Peyer's patch (tissue), 4 donors: ENCODE results near the gene GPR37L1. TPM values are rescaled to one million over a fixed set of nuclear protein-coding genes. Genes with fewer than 3 reads are reported as not detected.

Experiments
- DNase-seq, 3 donors: peaks; one replicate each; pipeline ENCODE4 v3.0.0-alpha.2; 2017 to 2019
- H3K27ac ChIP-seq, 4 donors: fragments of 200-600 bp; sonication (generic); one replicate each; pipeline ENCODE4 v1.5.1; 2016 to 2019
- H3K27me3 ChIP-seq, 2 donors: fragments of 200-600 bp; sonication (generic); one replicate each; pipeline ENCODE4 v1.5.1; 2019
- H3K36me3 ChIP-seq, 3 donors: fragments of 200-600 bp; sonication (generic); one replicate each; pipeline ENCODE4 v1.5.1; 2016 to 2019
- H3K4me1 ChIP-seq, 4 donors: fragments of 200-600 bp; sonication (generic); one replicate each; pipeline ENCODE4 v1.5.1; 2016 to 2019
- H3K4me3 ChIP-seq, 4 donors: fragments of 200-600 bp; sonication (generic); 1 replicate in 3 of 4; 2 replicates in 1 of 4; pipeline ENCODE4 v1.5.1; 2016 to 2019; ENCODE audit warnings: mild to moderate bottlenecking in 1 of 4
- H3K9me3 ChIP-seq, 4 donors: fragments of 200-600 bp; sonication (generic); one replicate each; pipeline ENCODE4 v1.5.1; 2016 to 2019; ENCODE audit warnings: mild to moderate bottlenecking in 1 of 4
- POLR2A ChIP-seq, 2 donors: fragments of 450-650 bp; IDR thresholded peaks; one replicate each; pipeline ENCODE4 v1.5.1; 2017; ENCODE audit warnings: antibody characterized with exemption in 2 of 2, mild to moderate bottlenecking in 2 of 2, moderate library complexity in 2 of 2
- total RNA-seq, 4 donors: library from RNA; depleted of rRNA; stranded (reverse); fragments of >200 nt; gene quantifications; one replicate each; pipeline ENCODE4 v1.1.0, GENCODE V29; 2016
- TF ChIP-seq, protein P1 (sequence below), 6 experiments: fragments of 450-650 bp in 4 of 6; fragments of 200-600 bp in 2 of 6; sonication (generic) in 1 of 6; IDR thresholded peaks; one replicate each; pipeline ENCODE4 v1.5.1; 2017 to 2019; ENCODE audit warnings: antibody characterized with exemption in 6 of 6, mild to moderate bottlenecking in 3 of 6, moderate library complexity in 1 of 6

The GPR37L1 gene
- total RNA-seq, 4 donors from 2014 or later = 0.18 to 0.95 (median 0.27) TPM; not detected in 1

DNA sequence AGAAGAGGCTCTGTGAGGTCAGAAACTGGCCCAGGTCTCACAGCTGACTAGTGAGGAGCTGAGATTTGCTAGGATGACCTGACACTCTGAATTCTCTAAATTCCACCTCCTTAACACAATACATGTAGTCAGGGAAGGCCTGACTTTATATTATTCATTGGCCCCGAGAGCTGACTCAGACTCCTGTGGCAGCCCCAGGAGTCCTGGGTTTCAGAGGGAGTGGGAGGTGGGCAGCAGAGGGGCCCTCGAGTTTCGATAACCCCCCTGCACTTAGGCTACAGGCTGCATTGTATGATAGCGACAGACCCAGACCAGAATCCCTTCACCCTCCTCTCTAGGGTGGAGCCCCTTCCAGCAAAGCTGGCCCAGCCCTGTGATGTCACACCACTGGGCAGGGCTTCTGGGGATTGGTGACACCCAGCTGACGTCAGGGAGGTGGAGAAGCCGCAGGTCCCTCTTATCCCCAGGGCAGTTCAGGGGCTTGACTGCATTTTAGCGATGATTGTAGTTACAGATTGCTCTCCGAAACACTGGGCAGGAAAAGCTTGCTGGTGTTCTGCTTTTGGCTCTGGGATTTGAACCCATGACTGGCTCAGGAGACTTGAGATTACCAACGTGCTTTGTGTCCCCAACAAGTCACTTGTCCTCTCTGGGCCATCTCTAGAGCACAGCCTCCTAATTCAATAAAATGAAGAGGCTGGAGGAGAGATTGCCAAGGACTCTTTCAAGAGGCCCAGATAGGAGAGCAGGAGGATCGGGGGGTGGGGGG is 17.0 kb upstream of the GPR37L1 start:
- no peak overlapping the region for H3K4me3 ChIP-seq
- peak in 2 of 3 donors; percentile 90 to 91 for DNase-seq
- no peaks in the 10 kb centered on the region for H3K36me3 ChIP-seq
- H3K27me3 ChIP-seq = no peaks in the 10 kb centered on the region
- H3K4me1 ChIP-seq = peaks cover 0 to 34% (median 2%) of the 10 kb centered on the region in 4 donors
- no peaks in the 10 kb centered on the region for H3K9me3 ChIP-seq
- H3K27ac ChIP-seq = peak overlapping the region in 3 of 4 donors; percentile 88 to 98 (median 95)
- TF ChIP-seq, protein P1, sequence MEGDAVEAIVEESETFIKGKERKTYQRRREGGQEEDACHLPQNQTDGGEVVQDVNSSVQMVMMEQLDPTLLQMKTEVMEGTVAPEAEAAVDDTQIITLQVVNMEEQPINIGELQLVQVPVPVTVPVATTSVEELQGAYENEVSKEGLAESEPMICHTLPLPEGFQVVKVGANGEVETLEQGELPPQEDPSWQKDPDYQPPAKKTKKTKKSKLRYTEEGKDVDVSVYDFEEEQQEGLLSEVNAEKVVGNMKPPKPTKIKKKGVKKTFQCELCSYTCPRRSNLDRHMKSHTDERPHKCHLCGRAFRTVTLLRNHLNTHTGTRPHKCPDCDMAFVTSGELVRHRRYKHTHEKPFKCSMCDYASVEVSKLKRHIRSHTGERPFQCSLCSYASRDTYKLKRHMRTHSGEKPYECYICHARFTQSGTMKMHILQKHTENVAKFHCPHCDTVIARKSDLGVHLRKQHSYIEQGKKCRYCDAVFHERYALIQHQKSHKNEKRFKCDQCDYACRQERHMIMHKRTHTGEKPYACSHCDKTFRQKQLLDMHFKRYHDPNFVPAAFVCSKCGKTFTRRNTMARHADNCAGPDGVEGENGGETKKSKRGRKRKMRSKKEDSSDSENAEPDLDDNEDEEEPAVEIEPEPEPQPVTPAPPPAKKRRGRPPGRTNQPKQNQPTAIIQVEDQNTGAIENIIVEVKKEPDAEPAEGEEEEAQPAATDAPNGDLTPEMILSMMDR (IDR thresholded peaks at IDR 0.05) = no peak
- TF ChIP-seq POLR2A (IDR thresholded peaks at IDR 0.05) = peak; percentile 10 to 82

DNA sequence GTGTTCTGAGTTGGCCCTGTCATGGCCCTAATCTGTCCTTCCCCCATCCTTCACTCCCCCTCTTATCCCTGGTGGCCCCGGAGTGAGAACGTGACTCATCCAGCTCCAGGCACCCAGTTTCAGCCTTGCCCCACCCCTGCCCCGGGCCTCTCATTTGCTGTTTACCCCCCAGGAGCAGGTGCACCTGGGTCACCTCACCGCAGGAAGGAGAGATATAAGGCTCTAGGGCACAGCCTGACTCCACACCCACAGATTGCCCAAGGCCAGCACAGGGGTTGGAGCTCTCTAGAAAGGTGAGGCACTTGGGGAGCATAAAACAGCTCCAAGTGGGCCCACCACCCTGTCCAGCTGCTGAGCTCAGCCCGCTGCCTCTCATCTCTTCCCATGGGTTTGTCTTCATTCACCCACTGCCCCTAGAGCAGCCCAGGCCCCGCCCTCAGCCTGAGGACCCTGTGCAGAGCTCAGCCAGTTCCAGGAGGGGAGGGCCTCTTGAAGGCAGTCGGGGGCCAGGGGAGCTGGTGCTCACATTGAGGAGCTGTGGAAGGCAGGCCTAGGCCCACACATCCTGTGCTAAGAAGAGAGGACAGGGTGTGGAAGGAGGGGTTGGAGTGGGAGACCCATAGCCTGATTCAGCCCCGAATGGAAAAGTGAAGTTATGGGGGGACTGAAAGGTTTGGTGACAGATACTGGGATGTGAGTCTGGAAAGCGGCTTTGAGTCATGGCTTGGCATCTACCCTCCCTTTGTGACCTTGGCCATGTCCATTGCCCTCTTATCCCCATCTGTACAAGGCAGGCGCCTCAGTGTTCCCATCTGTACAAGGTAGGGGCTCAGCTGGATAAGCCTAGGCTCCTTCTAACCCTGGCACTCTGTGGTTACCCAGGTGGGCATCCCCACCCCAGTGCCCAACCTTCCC is 16.1 kb upstream of the GPR37L1 start:
- no peak overlapping the region for H3K4me3 ChIP-seq
- H3K27ac ChIP-seq = peak overlapping the region in 3 of 4 donors; percentile 88 to 98 (median 95)
- TF ChIP-seq POLR2A (IDR thresholded peaks at IDR 0.05) = peak; percentile 83 to 89
- TF ChIP-seq, protein P1 (IDR thresholded peaks at IDR 0.05) = no peak
- H3K27me3 ChIP-seq = no peaks in the 10 kb centered on the region
- no peaks in the 10 kb centered on the region for H3K9me3 ChIP-seq
- peak in 2 of 3 donors; percentile 92 to 93 for DNase-seq
- H3K4me1 ChIP-seq = peaks cover 0 to 37% (median 2%) of the 10 kb centered on the region in 4 donors
- no peaks in the 10 kb centered on the region for H3K36me3 ChIP-seq

DNA sequence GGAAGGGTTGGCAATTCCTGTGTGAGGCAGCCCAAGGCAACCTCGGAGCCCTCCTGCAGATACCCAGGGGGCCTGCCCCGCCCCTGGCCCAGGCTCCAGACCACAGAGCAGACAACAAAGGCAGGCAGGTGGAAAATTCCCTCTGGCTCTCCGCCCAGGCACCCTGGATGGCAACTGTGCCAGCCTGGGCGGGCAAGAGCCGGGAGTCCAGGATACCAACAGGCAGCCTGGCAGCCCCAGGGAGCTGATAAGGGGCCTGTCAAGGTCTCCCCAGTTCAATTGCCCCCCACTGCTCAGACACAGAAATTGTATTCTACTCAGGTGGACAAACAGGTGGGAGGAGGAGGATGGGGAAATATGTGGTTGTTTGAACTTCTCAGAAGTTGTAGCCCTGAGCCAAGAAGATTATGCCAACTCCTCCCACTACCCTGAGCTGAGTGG is 15.4 kb upstream of the GPR37L1 start:
- DNase-seq = peak in 2 of 3 donors; percentile 75 to 87
- Histone ChIP-seq H3K4me3 (no peak overlapping the region), H3K9me3 (no peaks in the 10 kb centered on the region), H3K36me3 (no peaks in the 10 kb centered on the region), H3K4me1 (peaks cover 0 to 37% (median 2%) of the 10 kb centered on the region in 4 donors), H3K27me3 (no peaks in the 10 kb centered on the region), H3K27ac (peak overlapping the region in 3 of 4 donors; percentile 88 to 98 (median 95))
- no peak for TF ChIP-seq POLR2A (IDR thresholded peaks at IDR 0.05)
- TF ChIP-seq, protein P1 (IDR thresholded peaks at IDR 0.05) = no peak

DNA sequence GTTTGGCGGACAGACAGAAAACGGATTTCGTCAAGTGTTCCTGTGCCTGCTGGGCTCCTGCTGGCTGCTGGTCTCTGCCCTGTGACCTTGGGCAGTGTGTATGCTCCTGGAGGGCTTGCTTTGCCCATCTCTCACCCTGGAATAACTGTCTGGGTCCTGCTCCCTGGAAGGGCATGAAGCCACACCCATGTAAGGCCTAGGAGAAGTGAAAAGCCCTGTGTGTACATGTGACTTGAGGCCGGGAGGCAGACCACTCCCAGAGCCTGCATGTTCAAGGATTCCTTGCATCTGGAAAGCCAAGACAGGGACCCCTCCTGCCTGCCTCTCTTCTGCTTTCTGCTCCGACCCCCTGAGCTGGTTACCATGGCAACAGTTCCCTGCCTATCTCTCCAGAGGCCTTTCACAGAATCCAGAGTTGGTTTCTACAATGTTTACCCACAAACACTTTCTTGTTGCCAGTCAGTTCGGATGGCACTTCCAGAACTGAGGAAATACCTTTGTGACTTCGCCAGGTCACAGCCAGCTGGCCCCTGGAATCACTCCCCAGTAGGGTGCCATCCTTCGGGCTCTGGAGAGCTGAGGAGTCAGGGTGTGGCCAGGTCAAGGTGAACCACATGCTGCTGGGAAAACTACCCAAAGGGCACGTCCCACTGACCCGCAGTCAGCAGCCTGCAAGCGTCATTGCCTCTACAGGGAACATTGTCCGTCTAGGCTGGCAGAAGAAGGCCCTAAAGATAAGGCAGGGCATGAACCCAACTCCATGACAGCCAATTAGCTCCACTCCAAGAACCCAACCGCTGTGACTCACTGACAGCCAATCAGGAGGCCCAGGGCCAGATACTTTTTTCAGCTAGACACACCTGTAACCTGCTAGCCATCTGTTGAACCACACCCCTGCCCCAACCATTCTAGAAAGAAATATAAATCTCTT is 14.7 kb upstream of the GPR37L1 start:
- Histone ChIP-seq H3K27me3 (no peaks in the 10 kb centered on the region), H3K27ac (peak overlapping the region in 3 of 4 donors; percentile 88 to 98 (median 95)), H3K9me3 (no peaks in the 10 kb centered on the region), H3K36me3 (no peaks in the 10 kb centered on the region), H3K4me3 (no peak overlapping the region), H3K4me1 (peaks cover 0 to 41% (median 2%) of the 10 kb centered on the region in 4 donors)
- peak in 2 of 3 donors; percentile 89 to 90 for DNase-seq
- peak; percentile 34 to 63 for TF ChIP-seq POLR2A (IDR thresholded peaks at IDR 0.05)
- TF ChIP-seq, protein P1 (IDR thresholded peaks at IDR 0.05) = no peak
